ENCODE data around the gene MINDY4. TPM values are rescaled to one million over a fixed set of nuclear protein-coding genes. Genes with fewer than 3 reads are reported as not detected.

The MINDY4 gene
- total and polyA plus RNA-seq, 8 donors: 8.0 to 56.0 (median 17.4) TPM

DNA sequence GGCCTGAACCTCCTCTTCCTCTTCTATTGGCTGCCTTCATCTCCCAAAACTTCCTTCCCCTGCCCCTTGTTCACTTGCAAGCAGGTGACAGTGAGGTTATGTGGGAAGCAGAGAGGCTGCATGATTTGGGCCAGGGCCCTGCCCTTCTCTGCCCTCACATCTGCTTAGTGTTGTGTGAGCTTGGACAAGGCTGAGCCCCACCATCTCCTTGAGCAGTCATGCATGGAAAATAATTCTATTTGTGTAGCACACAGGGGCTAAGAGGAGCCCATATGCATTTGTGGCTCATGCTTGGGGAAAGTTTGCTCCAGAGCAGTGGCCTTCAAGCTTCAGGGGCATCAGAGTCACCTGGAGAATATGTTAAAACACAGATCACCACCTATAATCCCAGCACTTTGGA lies 113.7 kb downstream of the MINDY4 start:
- Histone ChIP-seq H3K27ac (no peak overlapping the region), H3K36me3 (no peaks in the 10 kb centered on the region), H3K9me3 (no peaks in the 10 kb centered on the region), H3K4me1 (peaks cover 16 to 23% of the 10 kb centered on the region in 2 donors), H3K4me3 (no peak overlapping the region), H3K27me3 (no peaks in the 10 kb centered on the region)
- intact Hi-C loops (cut with DNase I): loop anchor here in 1 of 2 donors (10.0 kb wide), 1 partner anchor 70 kb away; no protein-coding TSS in a partner anchor
- DNase-seq (peak in 1 of 4 donors; percentile 6), ATAC-seq (no peak)
- TF ChIP-seq, protein P1, sequence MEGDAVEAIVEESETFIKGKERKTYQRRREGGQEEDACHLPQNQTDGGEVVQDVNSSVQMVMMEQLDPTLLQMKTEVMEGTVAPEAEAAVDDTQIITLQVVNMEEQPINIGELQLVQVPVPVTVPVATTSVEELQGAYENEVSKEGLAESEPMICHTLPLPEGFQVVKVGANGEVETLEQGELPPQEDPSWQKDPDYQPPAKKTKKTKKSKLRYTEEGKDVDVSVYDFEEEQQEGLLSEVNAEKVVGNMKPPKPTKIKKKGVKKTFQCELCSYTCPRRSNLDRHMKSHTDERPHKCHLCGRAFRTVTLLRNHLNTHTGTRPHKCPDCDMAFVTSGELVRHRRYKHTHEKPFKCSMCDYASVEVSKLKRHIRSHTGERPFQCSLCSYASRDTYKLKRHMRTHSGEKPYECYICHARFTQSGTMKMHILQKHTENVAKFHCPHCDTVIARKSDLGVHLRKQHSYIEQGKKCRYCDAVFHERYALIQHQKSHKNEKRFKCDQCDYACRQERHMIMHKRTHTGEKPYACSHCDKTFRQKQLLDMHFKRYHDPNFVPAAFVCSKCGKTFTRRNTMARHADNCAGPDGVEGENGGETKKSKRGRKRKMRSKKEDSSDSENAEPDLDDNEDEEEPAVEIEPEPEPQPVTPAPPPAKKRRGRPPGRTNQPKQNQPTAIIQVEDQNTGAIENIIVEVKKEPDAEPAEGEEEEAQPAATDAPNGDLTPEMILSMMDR (IDR thresholded peaks at IDR 0.05): no peak

DNA sequence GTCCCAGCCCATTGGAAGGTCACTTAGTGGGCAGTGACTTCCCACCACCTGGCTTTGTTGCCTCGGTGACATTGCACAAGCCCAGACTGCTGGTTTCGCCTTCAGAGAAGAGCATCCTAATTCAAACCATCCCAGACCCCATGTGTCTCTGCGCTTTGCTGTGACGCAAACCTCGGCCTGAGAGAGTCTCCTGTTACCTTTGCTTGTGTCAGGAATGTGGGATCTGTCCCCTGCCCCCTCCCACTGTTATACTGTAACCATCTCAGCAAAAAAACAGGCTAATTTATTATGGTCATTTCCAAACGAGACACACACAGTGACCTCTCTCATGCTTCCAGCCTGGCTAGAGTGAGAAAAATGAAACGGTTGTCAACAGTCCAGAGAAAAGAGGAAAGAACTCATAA lies 115.4 kb downstream of the MINDY4 start:
- no peaks in the 10 kb centered on the region for H3K36me3 ChIP-seq
- H3K27ac ChIP-seq: peak overlapping the region in 1 of 2 donors; percentile 26
- no peaks in the 10 kb centered on the region for H3K9me3 ChIP-seq
- no peaks in the 10 kb centered on the region for H3K27me3 ChIP-seq
- intact Hi-C loops (cut with DNase I): loop anchor here in 1 of 2 donors (10.0 kb wide), 1 partner anchor 72 kb away; no protein-coding TSS in a partner anchor
- H3K4me3 ChIP-seq: no peak overlapping the region
- TF ChIP-seq, protein P1 (IDR thresholded peaks at IDR 0.05): no peak
- DNase-seq: peak in 1 of 4 donors; percentile 28
- H3K4me1 ChIP-seq: peaks cover 16 to 23% of the 10 kb centered on the region in 2 donors
- no peak for ATAC-seq

DNA sequence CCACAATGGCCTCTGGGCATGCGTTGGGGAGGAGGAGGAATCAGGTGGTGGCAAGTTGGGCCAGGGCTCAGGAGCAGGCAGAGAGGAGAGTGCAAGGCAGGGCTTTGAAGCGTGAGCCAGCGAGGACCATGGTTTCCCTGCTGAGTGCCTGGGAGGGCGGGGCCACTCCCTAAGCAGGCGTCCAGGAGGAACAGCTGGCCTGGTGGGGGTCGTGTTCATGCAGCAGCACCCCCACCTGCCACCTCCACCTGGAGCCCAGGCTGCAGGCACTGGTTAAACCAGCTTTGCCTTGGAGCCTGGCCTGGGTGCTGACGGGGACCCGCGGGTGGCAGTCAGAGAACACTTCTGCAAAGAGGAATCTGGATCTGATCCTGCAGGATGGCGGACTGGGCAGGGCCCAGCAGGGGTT lies 116.3 kb downstream of the MINDY4 start:
- ATAC-seq (peak; percentile 63), DNase-seq (peak in 3 of 4 donors; percentile 56 to 73 (median 56))
- Histone ChIP-seq H3K36me3 (no peaks in the 10 kb centered on the region), H3K27me3 (no peaks in the 10 kb centered on the region), H3K9me3 (no peaks in the 10 kb centered on the region), H3K27ac (peak overlapping the region in 1 of 2 donors; percentile 26), H3K4me1 (peaks cover 16 to 23% of the 10 kb centered on the region in 2 donors), H3K4me3 (no peak overlapping the region)
- intact Hi-C loops (cut with DNase I): loop anchor here in 1 of 2 donors (10.0 kb wide), 1 partner anchor 73 kb away; no protein-coding TSS in a partner anchor
- TF ChIP-seq, protein P1 (IDR thresholded peaks at IDR 0.05): no peak

DNA sequence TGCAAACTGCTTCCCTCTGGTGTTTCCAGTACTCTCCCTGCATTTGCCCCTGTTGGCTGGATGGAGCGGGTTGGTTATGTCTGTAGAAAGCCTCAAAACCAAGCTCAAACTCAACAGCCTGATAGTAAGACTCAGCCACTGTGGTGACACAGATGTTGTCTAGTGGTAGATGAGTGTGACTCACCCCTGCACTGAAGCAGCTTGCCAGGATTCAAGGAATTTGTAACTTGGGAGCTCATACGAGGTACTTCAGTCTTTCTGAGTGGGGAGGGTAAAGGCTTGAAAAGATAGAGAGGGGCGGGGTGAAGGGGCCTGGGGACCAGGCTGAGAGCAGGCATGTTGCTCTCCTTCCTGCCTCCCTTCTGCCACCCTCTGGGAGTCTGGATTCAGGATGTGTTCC lies 117.5 kb downstream of the MINDY4 start:
- H3K27ac ChIP-seq: no peak overlapping the region
- no peak overlapping the region for H3K4me3 ChIP-seq
- peak in 2 of 4 donors; percentile 41 to 55 for DNase-seq
- TF ChIP-seq, protein P1 (IDR thresholded peaks at IDR 0.05): no peak
- no peaks in the 10 kb centered on the region for H3K36me3 ChIP-seq
- H3K27me3 ChIP-seq: no peaks in the 10 kb centered on the region
- ATAC-seq: peak; percentile 79
- intact Hi-C loops (cut with DNase I): loop anchor here in 1 of 2 donors (10.0 kb wide), 1 partner anchor 74 kb away; no protein-coding TSS in a partner anchor
- no peaks in the 10 kb centered on the region for H3K9me3 ChIP-seq
- H3K4me1 ChIP-seq: peaks cover 27 to 34% of the 10 kb centered on the region in 2 donors

DNA sequence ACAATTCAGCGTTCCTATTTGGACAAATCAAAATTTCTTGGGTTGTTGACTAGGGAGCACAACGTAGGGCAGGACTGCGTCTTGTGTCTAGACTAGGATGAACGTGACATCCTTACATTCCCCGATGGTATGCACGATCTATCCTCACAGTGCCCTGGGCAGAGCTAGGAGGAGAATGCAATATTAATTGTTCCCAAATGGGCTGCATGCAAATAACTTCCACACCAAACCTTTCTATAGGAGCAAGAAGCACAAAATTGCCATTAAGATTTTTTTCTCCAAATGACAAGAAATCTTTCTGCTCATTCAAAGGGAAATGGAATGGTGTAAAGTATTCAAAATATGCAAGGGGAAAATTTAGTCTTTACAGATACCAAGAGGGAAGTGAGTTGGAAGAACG lies 119.0 kb downstream of the MINDY4 start:
- DNase-seq: no peak
- Histone ChIP-seq H3K27me3 (no peaks in the 10 kb centered on the region), H3K4me3 (no peak overlapping the region), H3K36me3 (no peaks in the 10 kb centered on the region), H3K27ac (no peak overlapping the region), H3K4me1 (peaks cover 41% of the 10 kb centered on the region in 2 donors), H3K9me3 (no peaks in the 10 kb centered on the region)
- intact Hi-C loops (cut with DNase I): no loop called here
- no peak for ATAC-seq
- TF ChIP-seq, protein P1 (IDR thresholded peaks at IDR 0.05): no peak
